Fibroblast of the aortic adventitia (primary cell): ENCODE data around the gene MEGF8. TPM values are rescaled to one million over a fixed set of nuclear protein-coding genes. Genes with fewer than 3 reads are reported as not detected.
A peak's percentile ranks its signal among the peaks of the same experiment; 100 is the strongest.

Experiments
- DNase-seq: peaks from one replicate; pipeline ENCODE4 v3.0.0-alpha.2; 2010; ENCODE audit warnings: low read depth
- H3K4me3 ChIP-seq: 2 replicates; pipeline ENCODE4 v1.5.1; 2011; ENCODE audit warnings: low read depth, mild to moderate bottlenecking, control low read depth, low read length, moderate library complexity
- CTCF ChIP-seq: IDR thresholded peaks from 2 replicates; pipeline ENCODE4 v1.5.1; 2011; ENCODE audit warnings: mild to moderate bottlenecking, low read length, control low read depth, inconsistent platforms; ENCODE audit not compliant: insufficient read depth
- total RNA-seq: library from RNA; depleted of rRNA; stranded (reverse); fragments of >200 nt; gene quantifications from 2 replicates; pipeline ENCODE4 v1.2.3, GENCODE V29; 2012; ENCODE audit warnings: low replicate concordance

The MEGF8 gene
- total RNA-seq, 1 donor: 20.0 TPM

DNA sequence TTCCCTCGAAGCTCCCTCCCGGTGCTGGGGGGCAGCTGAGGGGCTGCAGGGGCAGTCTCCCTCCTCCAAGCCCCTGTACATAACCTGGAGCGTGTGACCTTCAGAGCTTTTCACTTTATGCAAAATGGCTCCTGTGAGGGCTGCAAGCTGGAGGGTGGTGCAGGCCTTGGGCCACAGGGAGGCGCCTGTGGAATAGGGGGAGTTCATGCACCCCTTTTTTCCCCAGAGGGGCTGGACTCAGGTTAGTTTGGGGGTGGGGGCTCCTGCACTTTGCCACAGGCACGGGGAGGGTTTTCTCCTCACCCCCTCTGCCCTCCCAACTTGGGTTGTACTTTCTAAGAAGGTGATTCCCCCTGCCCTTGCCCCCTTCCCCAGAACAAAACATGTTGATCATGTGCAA is 30.1 kb upstream of the MEGF8 start:
- TF ChIP-seq CTCF: no peak
- no peak for DNase-seq
- no peak overlapping the region for H3K4me3 ChIP-seq

- peak; percentile 97 for TF ChIP-seq CTCF
- no peak overlapping the region for H3K4me3 ChIP-seq
- DNase-seq: peak; percentile 58
These were observed 29.5 kb upstream of the MEGF8 start for GRCh38 chr19:42295831-42296525.

DNA sequence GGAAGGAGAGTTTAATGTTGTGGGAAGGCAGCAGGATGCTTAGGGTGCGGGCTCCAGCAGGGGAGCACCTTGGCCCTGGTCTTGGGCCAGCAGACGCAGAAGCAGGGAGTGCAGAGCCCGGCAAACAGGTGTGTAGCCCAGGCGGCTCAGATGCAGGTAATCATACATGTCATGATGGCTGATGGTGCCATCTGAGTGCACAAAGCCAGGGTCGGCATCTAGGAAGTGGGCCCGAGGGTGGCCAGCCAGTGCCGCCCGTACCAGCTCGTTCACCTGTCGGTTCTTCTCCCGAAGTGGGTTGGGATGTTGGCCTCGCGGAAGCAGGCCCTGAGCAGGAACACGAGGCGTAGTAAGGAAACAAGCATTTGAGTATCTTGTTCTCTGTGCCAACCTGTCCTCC is 28.4 kb upstream of the MEGF8 start:
- TF ChIP-seq CTCF: no peak
- no peak for DNase-seq
- no peak overlapping the region for H3K4me3 ChIP-seq

GRCh38 chr19:42301646-42302203 is 23.7 kb upstream of the MEGF8 start, which contains the start of gene PRR19:
Gene PRR19 (plus strand): TSS chr19:42302132. CDS start chr19:42309585, 7,453 bp downstream.
- H3K4me3 ChIP-seq: peak within 1 kb of the TSS; percentile 77
- DNase-seq: no peak
- no peak for TF ChIP-seq CTCF

- TF ChIP-seq CTCF: no peak
- H3K4me3 ChIP-seq: peak overlapping the region; percentile 77
- no peak for DNase-seq
These were observed 22.4 kb upstream of the MEGF8 start for GRCh38 chr19:42303101-42303464.

DNA sequence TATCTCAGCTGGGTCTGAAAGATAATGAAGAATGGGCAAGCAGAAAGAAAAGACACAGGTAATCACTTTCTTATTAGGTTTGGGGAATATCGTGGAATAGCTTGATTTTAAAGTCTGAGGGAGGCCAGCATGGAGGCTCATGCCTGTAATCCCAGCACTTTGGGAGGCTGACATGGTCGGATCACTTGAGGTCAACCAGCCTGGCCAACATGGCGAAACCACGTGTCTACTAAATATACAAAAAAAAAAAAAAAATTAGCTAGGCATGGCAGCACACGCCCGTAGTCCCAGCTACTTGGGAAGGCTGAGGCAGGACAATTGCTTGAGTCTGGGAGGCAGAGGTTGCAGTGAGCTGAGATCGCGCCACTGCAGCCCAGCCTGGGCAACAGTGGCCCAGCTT is 21.6 kb upstream of the MEGF8 start:
- DNase-seq: no peak
- no peak overlapping the region for H3K4me3 ChIP-seq
- TF ChIP-seq CTCF: no peak
